ENCODE results near the gene TOPORS. TPM values are rescaled to one million over a fixed set of nuclear protein-coding genes. Genes with fewer than 3 reads are reported as not detected.
A peak's percentile ranks its signal among the peaks of the same experiment; 100 is the strongest.

The TOPORS gene
- total RNA-seq, 1 experiment from 2014 or later = 26.1 TPM

GRCh38 chr9:32572900-32573523 lies 20.6 kb upstream of the TOPORS start, which contains the start of gene NDUFB6 (continued):
- TF ChIP-seq USF2 (CRISPR knock-in tag; IDR thresholded peaks at IDR 0.05) (peak; percentile 49; the same call in 1 of the 2 replicates), GABPB1 (CRISPR knock-in tag; IDR thresholded peaks at IDR 0.05) (peak; percentile 64; the same call in 1 of the 2 replicates), CDX4 (CRISPR knock-in tag; IDR thresholded peaks at IDR 0.05; ENCODE audit: borderline replicate concordance) (no peak), RELA (CRISPR knock-in tag; IDR thresholded peaks at IDR 0.05; ENCODE audit: borderline replicate concordance) (no peak), CBFB (CRISPR knock-in tag; IDR thresholded peaks at IDR 0.05; ENCODE audit: low read depth) (peak; percentile 89; the same call in 1 of the 2 replicates), HMGA2 (CRISPR knock-in tag; IDR thresholded peaks at IDR 0.05) (no peak), ZNF232 (CRISPR knock-in tag; IDR thresholded peaks at IDR 0.05) (peak; percentile 93; the same call in 1 of the 2 replicates), E2F4 (CRISPR knock-in tag; IDR thresholded peaks at IDR 0.05; ENCODE audit: borderline replicate concordance, low read depth) (no peak), NFYB (CRISPR knock-in tag; conservative IDR thresholded peaks at IDR 0.05; ENCODE audit: low read depth) (no peak), ATF1 (CRISPR knock-in tag; IDR thresholded peaks at IDR 0.05) (no peak), ZNF121 (CRISPR knock-in tag; IDR thresholded peaks at IDR 0.05) (no peak), CREB1 (CRISPR knock-in tag; IDR thresholded peaks at IDR 0.05) (peak; percentile 88), ZNF425 (CRISPR knock-in tag; conservative IDR thresholded peaks at IDR 0.05) (no peak), NFE2L1 (CRISPR knock-in tag; IDR thresholded peaks at IDR 0.05) (no peak), MAX (CRISPR knock-in tag; IDR thresholded peaks at IDR 0.05) (peak; percentile 70; the same call in 1 of the 2 replicates), ZNF512 (CRISPR knock-in tag; IDR thresholded peaks at IDR 0.05; ENCODE audit: borderline replicate concordance) (no peak), OVOL2 (CRISPR knock-in tag; IDR thresholded peaks at IDR 0.05; ENCODE audit: borderline replicate concordance) (no peak), JAZF1 (CRISPR knock-in tag; IDR thresholded peaks at IDR 0.05) (no peak)
- TF ChIP-seq, protein P1, sequence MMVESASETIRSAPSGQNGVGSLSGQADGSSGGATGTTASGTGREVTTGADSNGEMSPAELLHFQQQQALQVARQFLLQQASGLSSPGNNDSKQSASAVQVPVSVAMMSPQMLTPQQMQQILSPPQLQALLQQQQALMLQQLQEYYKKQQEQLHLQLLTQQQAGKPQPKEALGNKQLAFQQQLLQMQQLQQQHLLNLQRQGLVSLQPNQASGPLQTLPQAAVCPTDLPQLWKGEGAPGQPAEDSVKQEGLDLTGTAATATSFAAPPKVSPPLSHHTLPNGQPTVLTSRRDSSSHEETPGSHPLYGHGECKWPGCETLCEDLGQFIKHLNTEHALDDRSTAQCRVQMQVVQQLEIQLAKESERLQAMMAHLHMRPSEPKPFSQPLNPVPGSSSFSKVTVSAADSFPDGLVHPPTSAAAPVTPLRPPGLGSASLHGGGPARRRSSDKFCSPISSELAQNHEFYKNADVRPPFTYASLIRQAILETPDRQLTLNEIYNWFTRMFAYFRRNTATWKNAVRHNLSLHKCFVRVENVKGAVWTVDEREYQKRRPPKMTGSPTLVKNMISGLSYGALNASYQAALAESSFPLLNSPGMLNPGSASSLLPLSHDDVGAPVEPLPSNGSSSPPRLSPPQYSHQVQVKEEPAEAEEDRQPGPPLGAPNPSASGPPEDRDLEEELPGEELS (CRISPR knock-in tag; IDR thresholded peaks at IDR 0.05) = peak; percentile 50; the same call in 1 of the 2 replicates
- TF ChIP-seq, protein P2, sequence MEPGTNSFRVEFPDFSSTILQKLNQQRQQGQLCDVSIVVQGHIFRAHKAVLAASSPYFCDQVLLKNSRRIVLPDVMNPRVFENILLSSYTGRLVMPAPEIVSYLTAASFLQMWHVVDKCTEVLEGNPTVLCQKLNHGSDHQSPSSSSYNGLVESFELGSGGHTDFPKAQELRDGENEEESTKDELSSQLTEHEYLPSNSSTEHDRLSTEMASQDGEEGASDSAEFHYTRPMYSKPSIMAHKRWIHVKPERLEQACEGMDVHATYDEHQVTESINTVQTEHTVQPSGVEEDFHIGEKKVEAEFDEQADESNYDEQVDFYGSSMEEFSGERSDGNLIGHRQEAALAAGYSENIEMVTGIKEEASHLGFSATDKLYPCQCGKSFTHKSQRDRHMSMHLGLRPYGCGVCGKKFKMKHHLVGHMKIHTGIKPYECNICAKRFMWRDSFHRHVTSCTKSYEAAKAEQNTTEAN (CRISPR knock-in tag; IDR thresholded peaks at IDR 0.05) = no peak
- TF ChIP-seq, protein P3, sequence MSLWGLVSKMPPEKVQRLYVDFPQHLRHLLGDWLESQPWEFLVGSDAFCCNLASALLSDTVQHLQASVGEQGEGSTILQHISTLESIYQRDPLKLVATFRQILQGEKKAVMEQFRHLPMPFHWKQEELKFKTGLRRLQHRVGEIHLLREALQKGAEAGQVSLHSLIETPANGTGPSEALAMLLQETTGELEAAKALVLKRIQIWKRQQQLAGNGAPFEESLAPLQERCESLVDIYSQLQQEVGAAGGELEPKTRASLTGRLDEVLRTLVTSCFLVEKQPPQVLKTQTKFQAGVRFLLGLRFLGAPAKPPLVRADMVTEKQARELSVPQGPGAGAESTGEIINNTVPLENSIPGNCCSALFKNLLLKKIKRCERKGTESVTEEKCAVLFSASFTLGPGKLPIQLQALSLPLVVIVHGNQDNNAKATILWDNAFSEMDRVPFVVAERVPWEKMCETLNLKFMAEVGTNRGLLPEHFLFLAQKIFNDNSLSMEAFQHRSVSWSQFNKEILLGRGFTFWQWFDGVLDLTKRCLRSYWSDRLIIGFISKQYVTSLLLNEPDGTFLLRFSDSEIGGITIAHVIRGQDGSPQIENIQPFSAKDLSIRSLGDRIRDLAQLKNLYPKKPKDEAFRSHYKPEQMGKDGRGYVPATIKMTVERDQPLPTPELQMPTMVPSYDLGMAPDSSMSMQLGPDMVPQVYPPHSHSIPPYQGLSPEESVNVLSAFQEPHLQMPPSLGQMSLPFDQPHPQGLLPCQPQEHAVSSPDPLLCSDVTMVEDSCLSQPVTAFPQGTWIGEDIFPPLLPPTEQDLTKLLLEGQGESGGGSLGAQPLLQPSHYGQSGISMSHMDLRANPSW (CRISPR knock-in tag; conservative IDR thresholded peaks at IDR 0.05; ENCODE audit: low read depth) = no peak
- TF ChIP-seq, protein P4, sequence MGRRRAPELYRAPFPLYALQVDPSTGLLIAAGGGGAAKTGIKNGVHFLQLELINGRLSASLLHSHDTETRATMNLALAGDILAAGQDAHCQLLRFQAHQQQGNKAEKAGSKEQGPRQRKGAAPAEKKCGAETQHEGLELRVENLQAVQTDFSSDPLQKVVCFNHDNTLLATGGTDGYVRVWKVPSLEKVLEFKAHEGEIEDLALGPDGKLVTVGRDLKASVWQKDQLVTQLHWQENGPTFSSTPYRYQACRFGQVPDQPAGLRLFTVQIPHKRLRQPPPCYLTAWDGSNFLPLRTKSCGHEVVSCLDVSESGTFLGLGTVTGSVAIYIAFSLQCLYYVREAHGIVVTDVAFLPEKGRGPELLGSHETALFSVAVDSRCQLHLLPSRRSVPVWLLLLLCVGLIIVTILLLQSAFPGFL (CRISPR knock-in tag; IDR thresholded peaks at IDR 0.05; ENCODE audit: borderline replicate concordance) = no peak
- TF ChIP-seq, protein P5, sequence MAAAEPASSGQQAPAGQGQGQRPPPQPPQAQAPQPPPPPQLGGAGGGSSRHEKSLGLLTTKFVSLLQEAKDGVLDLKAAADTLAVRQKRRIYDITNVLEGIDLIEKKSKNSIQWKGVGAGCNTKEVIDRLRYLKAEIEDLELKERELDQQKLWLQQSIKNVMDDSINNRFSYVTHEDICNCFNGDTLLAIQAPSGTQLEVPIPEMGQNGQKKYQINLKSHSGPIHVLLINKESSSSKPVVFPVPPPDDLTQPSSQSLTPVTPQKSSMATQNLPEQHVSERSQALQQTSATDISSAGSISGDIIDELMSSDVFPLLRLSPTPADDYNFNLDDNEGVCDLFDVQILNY (CRISPR knock-in tag; IDR thresholded peaks at IDR 0.05) = 0 out of 2 replicates have a peak, but pooled peaks have one; percentile 70

Measured in WTC11 (cell line).